EH (cell line): ENCODE results near the gene STEAP2.
"Not testable (repeated sequence)": the region's sequence is repeated elsewhere in the genome, so short reads cannot be mapped to it uniquely, and the experiment has no call there.

Source experiments
- DNase-seq: peaks from one replicate; pipeline ENCODE4 v3.0.0-alpha.2; 2015; ENCODE audit warnings: low read depth

Gene STEAP2

DNA sequence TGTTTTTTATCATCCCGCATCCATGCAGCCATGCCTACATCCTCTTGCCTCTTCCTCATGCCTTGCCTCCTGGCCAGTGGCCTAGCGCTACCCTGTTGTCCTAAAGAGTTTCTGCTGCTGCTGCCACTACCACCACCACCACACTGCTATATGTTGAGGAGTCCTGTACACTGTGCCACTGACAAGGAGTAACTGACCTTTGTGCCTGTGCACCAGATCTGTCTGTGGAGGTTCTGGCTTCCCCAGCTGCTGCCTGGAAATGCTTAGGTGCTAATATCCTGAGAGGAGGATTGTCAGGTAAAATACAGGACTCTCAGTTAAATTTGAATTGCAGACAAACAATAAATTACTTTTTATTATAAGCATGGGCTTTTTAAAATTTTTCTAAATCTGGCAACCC is 26.5 kb downstream of the STEAP2 start:
- no peak for DNase-seq

DNA sequence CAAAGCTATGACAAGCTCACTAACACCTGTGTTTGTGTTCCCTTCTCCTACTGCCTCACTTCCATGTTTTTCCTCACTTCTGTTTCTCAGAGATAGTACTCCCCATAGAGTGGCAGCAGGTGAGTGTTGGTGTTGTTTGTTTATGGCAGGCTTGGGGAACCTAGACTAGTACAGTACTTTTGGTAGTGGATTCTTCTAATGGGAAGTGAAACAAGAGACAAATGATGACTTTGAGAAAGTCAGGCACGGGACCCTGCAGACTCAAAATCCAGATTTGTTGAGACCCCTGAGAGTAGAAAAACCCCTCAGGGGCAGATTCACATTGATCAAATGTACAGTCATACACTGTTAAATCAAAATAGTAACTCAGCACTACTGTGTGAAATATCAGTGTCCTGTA is 27.0 kb downstream of the STEAP2 start:
- no peak for DNase-seq

DNA sequence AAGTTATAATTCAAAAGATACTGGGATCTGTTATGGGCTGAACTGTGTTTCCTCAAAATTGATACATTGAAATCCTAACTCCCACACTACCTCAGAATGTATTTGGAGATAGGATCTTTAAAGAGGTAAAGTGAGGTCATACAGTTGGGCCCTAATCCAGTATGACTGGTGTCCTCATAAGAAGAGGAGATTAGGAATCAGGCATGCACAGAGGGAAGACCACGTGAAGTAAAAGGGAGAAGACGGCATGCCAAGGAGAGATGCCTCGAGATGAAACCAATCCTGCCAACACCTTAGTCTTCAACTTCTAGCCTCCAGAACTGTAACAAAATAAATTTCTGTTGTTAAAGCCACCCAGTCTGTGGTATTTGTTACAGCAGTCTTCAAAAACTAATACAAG is 27.5 kb downstream of the STEAP2 start:
- DNase-seq = no peak

DNA sequence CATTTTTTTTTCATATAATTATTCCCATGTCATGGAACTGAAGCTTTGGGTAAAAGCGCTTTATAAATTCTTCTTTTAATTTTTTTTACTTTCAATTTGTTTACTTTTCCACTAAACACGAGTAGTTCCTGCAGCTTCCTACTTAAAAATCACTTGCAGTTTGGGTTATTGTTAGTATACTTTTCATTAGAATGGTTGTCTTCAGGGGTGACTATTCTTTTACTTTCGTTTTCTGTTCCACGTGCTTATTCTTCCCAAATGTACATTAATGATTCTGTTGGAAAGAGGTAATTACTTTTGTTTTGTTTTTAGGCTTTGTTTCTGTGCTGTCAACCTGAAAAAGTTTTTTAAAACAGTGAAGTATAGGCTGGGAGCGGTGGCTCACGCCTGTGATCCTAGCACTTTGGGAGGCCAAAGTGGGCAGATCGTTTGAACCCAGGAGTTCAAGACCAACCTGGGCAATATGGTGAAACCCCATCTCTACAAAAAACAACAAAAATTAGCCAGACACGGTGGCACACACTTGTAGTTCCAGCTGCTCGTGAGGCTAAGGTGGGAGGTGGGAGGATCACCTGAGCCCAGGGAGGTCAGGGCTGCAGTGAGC is 28.2 kb downstream of the STEAP2 start:
- no peak for DNase-seq

DNA sequence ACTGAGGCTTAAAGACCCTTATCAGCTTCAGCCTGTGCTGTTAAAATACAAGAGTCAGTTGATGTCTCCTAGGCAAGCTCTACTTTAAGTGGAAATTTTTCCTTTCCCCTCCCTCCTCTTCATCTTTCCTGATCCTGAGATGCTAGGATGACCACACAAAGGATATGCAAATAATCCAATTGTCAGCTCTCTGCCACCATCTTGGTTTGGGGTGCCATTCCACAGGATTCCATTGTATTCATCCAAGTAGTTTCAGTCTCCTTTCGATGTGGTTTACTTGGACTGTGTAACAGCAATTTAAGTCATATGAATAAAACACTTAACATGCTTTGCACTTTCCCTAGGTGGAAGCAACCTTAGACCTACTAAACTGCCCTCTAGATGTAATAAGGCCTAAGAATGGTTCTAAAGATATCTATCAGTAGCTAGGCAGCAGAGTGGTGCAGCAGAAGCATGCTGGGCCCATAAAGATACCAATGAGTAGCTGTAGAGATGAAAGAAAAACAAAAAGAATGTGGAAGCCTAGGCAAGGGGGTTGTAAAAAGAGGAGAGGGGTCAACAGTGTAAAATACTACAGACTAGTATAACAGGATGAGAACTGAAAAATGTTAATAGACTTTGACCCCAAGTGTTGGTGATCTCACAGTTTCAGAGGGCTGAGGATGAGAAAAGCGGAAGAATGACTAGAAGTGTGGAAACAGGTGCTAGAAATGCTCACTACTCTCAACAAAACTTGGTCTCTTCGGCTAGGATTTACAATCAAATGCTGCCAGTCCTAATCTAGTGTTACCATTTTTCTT is 31.0 kb downstream of the STEAP2 start:
- DNase-seq = no peak

DNA sequence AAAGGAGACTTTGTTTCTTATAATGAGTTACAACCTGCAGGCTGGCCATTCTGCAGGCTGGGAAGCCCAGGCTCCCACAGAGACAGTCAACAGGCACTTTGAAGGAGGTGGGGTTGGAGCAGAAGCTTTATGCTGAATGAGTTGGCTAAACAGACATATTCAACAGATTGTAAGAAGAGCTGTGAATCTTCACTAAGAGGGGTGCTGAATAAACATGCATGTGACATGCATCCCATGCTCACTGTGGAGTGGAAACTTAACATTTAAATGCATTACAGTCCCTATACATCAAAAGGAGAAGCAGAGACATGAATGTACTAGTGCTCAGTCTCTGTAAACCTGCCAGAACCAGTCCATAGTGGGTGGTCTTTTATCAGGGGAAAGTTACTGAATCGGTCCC is 32.0 kb downstream of the STEAP2 start:
- DNase-seq = no peak

DNA sequence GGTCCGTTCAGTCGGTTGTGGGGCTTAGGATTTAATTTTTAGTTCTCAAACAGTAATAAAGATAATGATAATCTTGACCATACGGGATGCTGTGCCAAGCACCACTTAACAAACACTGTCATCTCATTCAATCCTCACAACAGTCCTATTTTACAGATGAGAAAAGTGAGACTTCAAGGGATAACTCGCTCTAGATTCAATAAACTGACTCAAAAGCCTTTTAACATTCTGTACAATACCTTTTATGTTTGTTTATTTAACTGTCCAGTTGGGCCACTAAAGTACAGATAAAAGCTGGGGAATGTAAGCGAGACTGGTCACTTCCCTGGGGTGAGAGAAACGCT is 33.0 kb downstream of the STEAP2 start:
- DNase-seq = no peak

DNA sequence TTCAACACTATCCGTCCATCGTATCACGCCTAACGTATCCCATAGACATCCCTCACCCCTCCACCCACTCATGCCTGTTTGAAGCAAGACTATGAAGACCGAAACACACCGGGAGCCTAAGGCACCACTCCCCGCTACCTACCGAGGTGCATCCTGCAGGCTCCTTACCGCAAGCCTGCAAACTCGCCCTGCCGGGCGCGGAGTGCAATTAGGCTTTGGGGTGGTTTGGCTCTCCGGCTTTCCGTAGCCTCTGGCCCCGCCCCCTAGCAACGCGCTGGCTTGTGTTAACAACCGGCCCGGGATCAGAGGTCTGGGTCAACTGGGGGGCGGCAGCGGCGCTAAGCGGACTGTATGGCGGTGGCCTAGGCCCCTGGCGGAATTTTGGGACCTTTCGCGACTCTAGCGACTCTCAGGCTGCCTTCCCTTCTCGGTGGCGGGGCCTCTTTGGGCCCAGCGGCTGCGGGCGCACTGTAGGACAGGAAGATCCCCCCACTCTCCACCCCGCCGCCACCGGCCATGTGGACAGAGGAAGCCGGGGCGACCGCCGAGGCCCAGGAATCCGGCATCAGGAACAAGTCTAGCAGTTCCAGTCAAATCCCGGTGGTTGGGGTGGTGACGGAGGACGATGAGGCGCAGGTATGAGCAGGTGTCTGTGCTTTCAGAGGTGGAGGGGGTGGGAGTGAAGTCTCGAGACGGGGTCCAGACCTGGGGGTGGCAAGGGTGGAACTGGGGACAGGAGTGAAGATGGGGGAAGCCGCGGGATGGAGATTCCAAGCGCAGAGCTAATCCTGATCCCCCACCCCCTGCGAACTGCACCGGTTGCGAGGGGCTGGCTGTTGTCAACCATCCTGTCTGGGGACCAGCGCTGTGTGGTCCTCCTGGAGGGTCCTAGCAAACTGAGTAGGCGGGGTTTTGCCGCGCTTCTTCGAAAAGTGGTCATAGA is 33.6 kb downstream of the STEAP2 start, which contains the start of gene CFAP69:
TSS of gene CFAP69 (plus strand) at position 266 of the 943 bp plus-strand sequence. CDS start at position 517, 251 bp downstream.
- peak; percentile 81 for DNase-seq

DNA sequence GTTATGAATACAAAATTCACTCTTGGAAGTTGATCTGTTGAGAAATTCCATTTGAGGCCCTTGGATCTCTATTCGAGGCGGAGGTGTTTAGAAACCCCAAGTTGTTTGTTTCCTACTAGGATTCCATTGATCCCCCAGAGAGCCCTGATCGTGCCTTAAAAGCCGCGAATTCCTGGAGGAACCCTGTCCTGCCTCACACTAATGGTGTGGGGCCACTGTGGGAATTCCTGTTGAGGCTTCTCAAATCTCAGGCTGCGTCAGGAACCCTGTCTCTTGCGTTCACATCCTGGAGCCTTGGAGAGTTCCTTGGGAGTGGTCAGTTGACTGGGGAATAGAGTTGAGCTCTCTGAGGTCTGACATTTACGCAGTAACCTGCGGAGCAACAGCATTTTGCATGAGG is 34.6 kb downstream of the STEAP2 start:
- DNase-seq = peak; percentile 35

DNA sequence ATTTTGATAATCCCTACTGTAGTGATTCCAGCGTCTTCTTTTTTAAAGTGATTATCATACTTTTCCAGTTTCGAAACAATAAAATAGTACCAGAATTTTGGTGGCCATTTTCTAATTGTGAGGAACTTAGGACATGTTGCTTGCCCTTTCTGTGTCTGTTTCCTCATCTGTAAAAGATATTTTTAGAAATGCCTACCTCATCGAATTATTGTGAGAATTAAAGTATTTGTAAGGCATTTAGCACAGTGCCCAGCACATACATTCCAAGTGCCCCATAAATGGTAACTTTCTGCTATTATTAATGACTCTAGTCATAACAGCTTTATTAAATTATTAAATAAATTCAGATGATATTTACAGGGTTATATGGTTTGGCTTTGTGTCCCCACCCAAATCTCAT is 37.2 kb downstream of the STEAP2 start:
- DNase-seq = no peak

DNA sequence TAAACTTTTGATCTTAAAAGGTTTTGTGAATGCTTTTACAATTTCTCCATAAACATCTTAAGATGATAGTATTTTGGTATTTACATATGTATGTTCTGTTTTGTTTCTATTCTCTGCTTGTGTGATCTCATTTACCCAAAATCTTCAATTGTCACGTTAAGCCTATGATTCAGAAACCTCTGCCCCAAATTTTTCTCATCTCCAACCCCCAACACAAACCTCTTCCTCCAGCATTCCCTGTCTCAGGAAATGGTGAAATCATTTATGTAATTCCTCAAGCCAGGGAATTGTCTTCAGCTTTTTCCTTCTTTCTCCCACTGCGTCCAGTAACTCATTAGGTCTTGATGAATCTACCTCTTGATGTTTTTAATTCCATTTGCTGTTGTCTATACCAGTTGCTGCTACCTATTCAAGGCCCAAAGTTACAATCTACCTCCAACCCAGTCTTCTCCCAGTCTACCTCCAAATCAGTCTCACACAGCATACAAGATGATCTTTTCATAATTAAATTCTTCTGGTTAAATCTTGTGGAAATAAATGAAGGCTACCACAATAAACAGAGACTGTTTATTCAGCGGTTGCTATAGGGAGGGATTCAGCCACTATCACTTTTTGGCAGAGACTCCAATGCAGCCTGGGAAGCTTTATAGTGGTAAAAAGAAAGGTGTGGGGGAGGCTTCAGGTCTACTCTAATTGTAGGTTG is 39.2 kb downstream of the STEAP2 start:
- peak; percentile 89 for DNase-seq

DNA sequence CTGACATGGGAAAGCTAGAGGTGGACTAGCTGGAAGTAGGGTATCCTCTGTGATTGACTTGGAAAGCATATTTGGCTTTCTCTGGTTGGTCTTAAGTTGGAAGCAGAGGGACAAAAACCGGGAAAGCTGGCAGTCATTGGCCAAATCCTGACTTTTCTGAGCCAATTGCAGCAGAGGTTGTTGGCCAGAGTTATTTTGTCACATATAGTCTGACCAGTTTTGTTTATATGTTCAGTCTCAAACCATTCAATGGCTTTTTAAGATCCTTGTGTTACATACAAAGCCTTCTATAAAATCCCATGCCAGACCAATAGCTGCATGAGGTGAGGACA is 39.7 kb downstream of the STEAP2 start:
- DNase-seq = no peak

DNA sequence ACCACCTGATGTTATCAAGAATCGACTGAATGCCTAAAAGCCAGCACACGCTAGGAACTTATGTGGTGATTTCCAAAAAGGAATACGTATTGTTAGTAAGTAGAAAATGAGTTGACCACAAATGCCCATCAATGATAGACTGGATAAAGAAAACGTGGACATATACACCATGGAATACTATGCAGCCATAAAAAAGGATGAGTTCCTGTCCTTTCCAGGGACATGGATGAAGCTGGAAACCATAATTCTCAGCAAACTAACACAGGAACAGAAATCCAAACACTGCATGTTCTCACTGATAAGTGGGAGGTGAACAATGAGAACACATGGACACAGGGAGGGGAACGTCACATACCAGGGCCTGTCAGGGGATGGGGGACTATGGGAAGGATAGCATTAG is 44.5 kb downstream of the STEAP2 start:
- not testable (repeated sequence) for DNase-seq

DNA sequence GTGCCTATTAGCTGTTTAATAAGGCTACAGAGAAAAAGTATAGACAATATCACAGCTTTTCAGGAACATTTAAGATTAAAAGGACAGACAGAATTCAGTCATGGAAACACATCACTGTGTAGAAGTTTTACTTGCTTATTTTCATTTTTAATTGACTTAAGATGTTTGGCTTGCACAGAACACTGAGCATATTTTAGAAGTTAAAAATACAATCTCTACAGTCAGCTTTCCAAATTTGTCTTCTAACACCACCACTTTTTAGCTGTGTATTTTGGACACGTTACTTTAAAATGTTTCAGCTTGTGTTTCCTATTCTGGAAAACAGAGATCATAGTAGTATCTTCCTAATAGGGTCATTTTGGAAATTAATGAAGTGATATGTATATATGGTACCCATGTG is 45.2 kb downstream of the STEAP2 start:
- peak; percentile 6 for DNase-seq

DNA sequence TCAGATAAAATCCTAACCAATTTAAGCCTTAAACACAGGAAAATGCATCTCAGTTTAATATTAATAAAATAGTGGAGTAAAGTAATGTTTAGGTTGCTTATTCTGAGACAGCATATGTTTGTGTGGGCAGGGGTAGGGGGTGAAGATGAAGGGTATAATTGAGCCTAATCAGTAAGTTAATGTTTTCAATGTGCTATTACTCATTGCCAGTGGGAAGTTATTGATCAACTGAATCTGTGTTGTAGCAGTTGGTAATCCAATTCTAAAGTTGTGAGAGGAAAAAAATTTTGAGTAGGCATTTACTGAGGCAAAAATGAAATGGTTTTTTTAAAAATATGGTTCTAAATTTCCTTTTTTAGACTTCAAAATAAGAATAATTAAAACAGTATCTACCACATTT is 49.9 kb downstream of the STEAP2 start:
- no peak for DNase-seq

DNA sequence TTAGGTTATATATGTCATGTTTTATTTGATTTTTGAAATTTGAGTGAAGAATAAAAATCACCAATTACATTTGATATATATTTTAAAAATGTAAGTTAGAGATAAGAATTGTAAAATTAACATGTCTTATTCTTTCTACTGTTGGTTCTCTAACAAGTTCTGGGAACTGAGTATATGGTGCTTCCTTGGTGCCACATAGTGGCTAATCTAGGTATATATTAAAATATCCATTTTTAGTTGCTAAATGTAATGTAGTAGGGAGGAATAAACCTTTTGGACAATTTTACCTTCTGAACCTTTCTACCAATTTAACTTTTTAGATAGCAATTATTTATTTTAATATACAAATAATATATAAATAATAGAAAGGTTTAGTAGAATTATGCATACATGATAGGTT is 50.9 kb downstream of the STEAP2 start:
- peak; percentile 57 for DNase-seq

DNA sequence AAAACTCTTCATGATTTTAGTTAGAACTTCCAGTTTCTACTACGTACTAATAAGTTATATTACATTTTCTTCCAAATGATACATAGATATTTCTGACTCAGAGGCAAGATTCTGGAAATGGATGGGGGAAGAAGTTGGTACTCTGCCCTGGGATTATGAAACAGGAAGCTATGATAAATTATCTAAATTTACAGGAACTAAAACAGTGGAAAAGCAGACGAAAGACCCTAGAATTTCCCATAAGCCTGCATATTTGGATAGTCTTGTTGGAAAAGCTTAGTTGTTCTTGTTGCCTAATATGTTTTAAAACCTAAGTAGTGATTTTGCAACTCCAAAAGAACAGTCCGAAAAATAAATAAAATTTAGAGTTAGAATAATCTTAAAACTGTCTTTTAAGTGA is 55.3 kb downstream of the STEAP2 start:
- peak; percentile 65 for DNase-seq

DNA sequence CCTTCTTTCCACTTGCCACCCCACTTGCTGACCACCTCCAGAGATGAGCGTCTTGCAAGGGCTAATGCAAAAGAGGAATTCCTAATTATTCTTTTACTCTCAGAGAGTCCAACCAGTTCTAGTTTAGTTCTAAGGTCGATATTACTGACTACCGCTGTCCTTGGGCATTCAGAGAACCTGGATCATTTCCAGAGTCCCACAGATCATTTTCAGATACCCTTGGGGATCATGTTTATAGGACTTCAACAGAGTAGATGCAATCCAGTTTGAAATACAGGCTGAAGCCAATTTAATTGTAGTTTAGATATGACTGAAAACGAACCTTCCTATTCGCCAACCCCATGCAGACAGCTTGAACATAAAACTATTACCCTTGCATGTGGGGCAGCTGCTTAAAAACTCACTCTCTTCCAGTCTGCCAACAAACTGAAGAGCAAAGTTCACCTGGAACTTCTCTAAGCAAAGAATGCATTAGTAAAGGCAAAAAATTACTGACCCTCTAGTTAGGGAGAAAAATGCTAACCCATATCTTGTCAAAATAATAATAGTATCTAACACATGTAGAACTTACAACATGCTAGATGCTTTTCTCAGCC is 55.8 kb downstream of the STEAP2 start:
- DNase-seq = no peak

DNA sequence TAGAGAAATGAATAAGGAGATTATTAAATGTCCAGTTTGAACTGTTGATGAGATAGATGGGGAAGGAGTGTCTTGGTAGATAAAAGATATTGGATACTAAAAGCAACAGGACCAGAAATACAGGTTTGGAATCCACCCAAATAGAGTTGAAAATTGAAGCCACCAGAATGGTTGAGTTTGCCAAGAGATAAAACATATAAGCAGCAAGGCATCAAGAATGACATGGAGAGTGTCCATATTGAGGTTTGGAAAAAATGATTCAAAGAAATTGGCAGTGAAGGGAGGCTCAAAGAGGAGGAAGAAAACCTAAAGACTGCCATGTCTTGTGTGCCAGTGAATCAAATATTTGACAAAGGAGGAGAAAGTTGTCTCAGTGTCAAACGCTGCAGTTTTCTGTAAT is 57.6 kb downstream of the STEAP2 start:
- no peak for DNase-seq

DNA sequence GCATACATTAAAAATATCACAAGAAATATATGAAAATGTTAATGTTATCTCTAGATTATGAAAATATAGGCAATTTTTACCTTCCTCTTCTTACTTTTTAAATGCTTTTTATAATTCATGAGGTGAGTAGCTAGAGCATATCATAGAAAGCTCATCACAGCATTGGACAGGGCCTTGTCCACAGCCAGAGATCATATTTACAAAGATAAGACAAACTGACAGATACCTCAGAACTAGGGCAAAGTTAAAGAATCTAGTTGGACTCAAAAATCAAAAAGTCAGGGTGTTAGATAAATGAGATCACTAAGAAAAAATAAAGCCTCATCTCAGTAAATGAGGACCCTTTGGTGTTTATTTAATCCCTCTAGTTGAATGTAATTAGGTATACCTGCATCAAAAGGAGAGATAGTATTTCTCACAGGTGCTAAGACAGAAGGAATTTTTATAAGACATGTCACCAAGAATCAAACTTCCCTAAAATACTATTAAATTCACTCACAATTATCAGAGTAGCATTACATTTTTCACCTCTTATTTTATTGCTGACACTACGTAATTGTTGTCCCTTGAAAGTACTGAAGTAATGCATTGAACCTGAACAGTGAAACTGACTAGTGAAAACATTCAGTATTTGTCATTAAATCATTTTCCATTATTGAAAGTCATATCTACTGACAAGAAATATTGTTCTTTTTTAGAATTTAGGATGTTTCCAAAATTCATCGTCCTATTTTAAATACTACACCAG is 59.1 kb downstream of the STEAP2 start:
- DNase-seq = no peak

DNA sequence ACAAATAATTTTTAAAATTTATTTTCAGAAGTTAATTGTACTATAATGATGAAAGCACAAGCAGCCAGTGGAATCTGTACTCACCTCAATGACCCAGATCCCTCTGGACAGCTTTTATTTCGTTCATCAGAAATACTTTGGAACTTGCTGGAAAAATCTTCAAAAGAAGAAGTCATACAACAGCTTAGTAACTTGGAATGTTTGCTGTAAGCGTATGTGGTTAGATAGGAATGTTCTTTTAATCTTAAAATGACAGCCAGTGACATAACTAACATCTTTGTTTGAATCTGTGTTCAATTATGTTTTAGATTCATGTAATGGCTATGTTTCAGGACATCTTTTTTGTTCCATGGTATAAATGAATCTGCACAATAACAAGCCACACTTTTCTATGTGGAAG is 60.2 kb downstream of the STEAP2 start:
- DNase-seq = peak; percentile 82
